ENCODE data around the gene RNF148. TPM values are rescaled to one million over a fixed set of nuclear protein-coding genes. Genes with fewer than 3 reads are reported as not detected.

RNF148 gene
- total and polyA plus RNA-seq, 7 donors, result 0.09 to 1.4 (median 0.79) TPM; not detected in 3

DNA sequence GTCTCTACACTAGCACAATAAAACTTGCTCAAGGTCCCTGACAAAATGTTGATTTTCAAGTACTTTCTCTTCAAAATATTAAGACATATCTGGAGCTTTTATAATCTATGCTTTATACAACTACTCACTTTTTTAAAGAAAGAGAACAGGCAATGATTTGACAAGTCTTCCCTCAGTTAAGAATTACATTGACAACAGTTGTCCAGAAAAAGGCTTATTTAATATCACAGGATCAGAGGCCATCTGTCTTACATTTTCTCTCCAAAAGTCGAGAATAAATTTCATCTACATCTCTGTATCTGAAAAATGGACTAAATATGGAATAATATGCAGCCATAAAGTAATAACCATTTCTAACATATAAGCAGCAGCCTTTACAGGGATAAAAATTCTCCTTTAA lies 8.2 kb upstream of the RNF148 start:
- no peak for DNase-seq
- Histone ChIP-seq H3K27ac (no peak overlapping the region), H3K4me3 (no peak overlapping the region), H3K4me1 (no peaks in the 10 kb centered on the region), H3K9me3 (no peaks in the 10 kb centered on the region), H3K27me3 (no peaks in the 10 kb centered on the region), H3K36me3 (no peaks in the 10 kb centered on the region)
- TF ChIP-seq EP300 (IDR thresholded peaks at IDR 0.05) (no peak), POLR2A (IDR thresholded peaks at IDR 0.05) (no peak), POLR2AphosphoS5 (IDR thresholded peaks at IDR 0.05) (no peak)
- TF ChIP-seq, protein P1, sequence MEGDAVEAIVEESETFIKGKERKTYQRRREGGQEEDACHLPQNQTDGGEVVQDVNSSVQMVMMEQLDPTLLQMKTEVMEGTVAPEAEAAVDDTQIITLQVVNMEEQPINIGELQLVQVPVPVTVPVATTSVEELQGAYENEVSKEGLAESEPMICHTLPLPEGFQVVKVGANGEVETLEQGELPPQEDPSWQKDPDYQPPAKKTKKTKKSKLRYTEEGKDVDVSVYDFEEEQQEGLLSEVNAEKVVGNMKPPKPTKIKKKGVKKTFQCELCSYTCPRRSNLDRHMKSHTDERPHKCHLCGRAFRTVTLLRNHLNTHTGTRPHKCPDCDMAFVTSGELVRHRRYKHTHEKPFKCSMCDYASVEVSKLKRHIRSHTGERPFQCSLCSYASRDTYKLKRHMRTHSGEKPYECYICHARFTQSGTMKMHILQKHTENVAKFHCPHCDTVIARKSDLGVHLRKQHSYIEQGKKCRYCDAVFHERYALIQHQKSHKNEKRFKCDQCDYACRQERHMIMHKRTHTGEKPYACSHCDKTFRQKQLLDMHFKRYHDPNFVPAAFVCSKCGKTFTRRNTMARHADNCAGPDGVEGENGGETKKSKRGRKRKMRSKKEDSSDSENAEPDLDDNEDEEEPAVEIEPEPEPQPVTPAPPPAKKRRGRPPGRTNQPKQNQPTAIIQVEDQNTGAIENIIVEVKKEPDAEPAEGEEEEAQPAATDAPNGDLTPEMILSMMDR (IDR thresholded peaks at IDR 0.05), result no peak
- intact Hi-C loops (cut with DNase I), result no loop called here
- 70 to 78% methylated on average over 1 of the region's 1 CpG for WGBS, 2 donors

GRCh38 chr7:122709930-122710646 lies 7.4 kb upstream of the RNF148 start:
- H3K4me3 ChIP-seq, result no peak overlapping the region
- intact Hi-C loops (cut with DNase I), result no loop called here
- 86 to 89% methylated on average over 7 of the region's 7 CpGs for WGBS, 2 donors
- H3K36me3 ChIP-seq, result no peaks in the 10 kb centered on the region
- H3K9me3 ChIP-seq, result no peaks in the 10 kb centered on the region
- no peaks in the 10 kb centered on the region for H3K4me1 ChIP-seq
- no peaks in the 10 kb centered on the region for H3K27me3 ChIP-seq
- no peak for DNase-seq
- no peak overlapping the region for H3K27ac ChIP-seq
- TF ChIP-seq, protein P1 (IDR thresholded peaks at IDR 0.05), result no peak
- no peak for TF ChIP-seq EP300 (IDR thresholded peaks at IDR 0.05)
- no peak for TF ChIP-seq POLR2A (IDR thresholded peaks at IDR 0.05)
- TF ChIP-seq POLR2AphosphoS5 (IDR thresholded peaks at IDR 0.05), result no peak

GRCh38 chr7:122706836-122707235 lies 4.1 kb upstream of the RNF148 start:
- TF ChIP-seq POLR2A (IDR thresholded peaks at IDR 0.05) (no peak), EP300 (IDR thresholded peaks at IDR 0.05) (no peak), POLR2AphosphoS5 (IDR thresholded peaks at IDR 0.05) (no peak)
- TF ChIP-seq, protein P1 (IDR thresholded peaks at IDR 0.05), result no peak
- intact Hi-C loops (cut with DNase I), result no loop called here
- WGBS, 2 donors, result 86 to 92% methylated on average over 2 of the region's 2 CpGs
- no peaks in the 10 kb centered on the region for H3K27me3 ChIP-seq
- no peak overlapping the region for H3K27ac ChIP-seq
- no peaks in the 10 kb centered on the region for H3K4me1 ChIP-seq
- no peak for DNase-seq
- no peaks in the 10 kb centered on the region for H3K9me3 ChIP-seq
- no peaks in the 10 kb centered on the region for H3K36me3 ChIP-seq
- no peak overlapping the region for H3K4me3 ChIP-seq

DNA sequence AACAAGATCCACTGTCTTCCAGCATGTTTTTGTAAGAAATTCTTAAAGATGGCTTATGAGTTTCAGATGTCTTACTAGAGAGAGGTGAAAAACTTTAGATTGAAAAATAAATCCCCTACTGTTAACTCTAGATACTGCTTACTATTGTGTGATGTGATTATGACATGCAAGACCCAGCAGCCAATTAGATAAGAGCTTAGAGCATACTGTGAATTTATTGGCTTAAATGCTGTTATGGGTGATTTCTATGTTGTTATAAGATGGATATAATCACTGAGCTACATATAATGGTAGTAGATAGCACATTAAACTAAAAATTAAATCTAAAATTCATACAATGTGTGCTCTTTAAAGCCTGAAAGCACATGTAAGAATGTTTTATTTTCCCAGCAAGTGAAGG lies 3.7 kb downstream of the RNF148 start, which contains the start of gene RNF133:
RNF133 (minus strand) TSS at position 101 of the 400 bp plus-strand sequence. CDS start 199 bp downstream, outside the sequence.
- H3K27me3 ChIP-seq, result no peaks in the 10 kb centered on the region
- no peaks in the 10 kb centered on the region for H3K9me3 ChIP-seq
- H3K4me3 ChIP-seq, result no peak within 1 kb of the TSS
- intact Hi-C loops (cut with DNase I), result no loop called here
- no peak for DNase-seq
- H3K4me1 ChIP-seq, result no peaks in the 10 kb centered on the region
- TF ChIP-seq POLR2AphosphoS5 (IDR thresholded peaks at IDR 0.05) (no peak), POLR2A (IDR thresholded peaks at IDR 0.05) (no peak)
- TF ChIP-seq, protein P1 (IDR thresholded peaks at IDR 0.05), result no peak
- no peak within 1 kb of the TSS for H3K27ac ChIP-seq
- no peaks in the 10 kb centered on the region for H3K36me3 ChIP-seq

DNA sequence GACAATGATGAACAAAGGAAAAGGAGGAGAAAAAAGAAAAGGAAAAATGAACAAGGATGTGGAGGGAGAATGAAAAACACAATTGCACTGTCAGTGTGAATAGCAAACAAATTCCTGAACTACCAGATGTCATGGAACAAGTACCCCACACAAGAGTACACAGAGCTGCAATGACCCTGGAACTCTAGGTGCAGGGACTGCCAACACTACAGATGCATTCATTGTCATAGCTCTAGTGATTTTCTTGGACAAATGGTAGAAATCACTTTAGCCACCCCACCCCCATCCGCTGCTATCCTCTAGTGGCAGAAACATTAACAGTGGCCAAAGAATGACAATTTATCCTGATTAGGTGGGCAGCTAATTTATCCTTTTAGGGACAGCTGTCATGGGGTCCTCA lies 6.9 kb downstream of the RNF148 start:
- Histone ChIP-seq H3K9me3 (no peaks in the 10 kb centered on the region), H3K27ac (no peak overlapping the region), H3K27me3 (no peaks in the 10 kb centered on the region), H3K36me3 (no peaks in the 10 kb centered on the region), H3K4me1 (no peaks in the 10 kb centered on the region), H3K4me3 (no peak overlapping the region)
- intact Hi-C loops (cut with DNase I), result no loop called here
- 82 to 96% methylated on average over 1 of the region's 1 CpG for WGBS, 2 donors
- TF ChIP-seq POLR2A (IDR thresholded peaks at IDR 0.05) (no peak), POLR2AphosphoS5 (IDR thresholded peaks at IDR 0.05) (no peak), EP300 (IDR thresholded peaks at IDR 0.05) (no peak)
- no peak for DNase-seq

Measured in sigmoid colon (tissue), 7 donors.